GM12892 (cell line): ENCODE measurements around the gene KCNMA1.

Source experiments
- DNase-seq: peaks from one replicate; pipeline ENCODE4 v3.0.0; 2011; ENCODE audit not compliant: insufficient read length
- FAIRE-seq: peaks from 2 replicates; lab custom pipeline; 2011; peaks lifted over from hg19 to GRCh38; lab: Jason Lieb, UNC
- POLR2A ChIP-seq: IDR thresholded peaks from 2 replicates; pipeline ENCODE4 v1.6.1; 2011; ENCODE audit warnings: low read depth, low read length, control low read depth
- POLR2AphosphoS5 ChIP-seq: IDR thresholded peaks from 2 replicates; pipeline ENCODE4 v1.6.1; 2011; ENCODE audit warnings: low read depth, low read length, control low read depth
- TAF1 ChIP-seq: IDR thresholded peaks from 2 replicates; pipeline ENCODE4 v1.6.1; 2011; ENCODE audit warnings: low read depth, mild to moderate bottlenecking, control low read depth, low read length, borderline replicate concordance

The KCNMA1 gene

DNA sequence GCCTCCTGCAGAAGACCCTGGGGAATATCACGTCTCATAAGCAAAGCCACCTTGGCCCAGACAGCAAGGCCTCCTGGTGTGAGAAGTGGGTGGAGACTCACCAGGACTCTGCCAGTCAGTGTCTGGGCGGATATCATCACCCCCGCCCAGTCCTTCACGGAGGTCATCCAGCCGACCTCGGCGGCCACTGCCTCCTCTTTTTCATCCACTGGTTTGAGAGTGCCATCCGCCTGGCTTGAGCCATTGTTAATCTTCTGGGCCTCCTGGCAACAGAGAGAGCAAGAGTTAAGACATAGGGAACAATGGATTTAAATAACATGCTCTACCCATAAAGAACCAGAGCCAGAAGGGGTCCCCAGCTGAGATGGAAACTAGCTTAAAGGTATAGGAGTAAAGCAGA lies 233.8 kb downstream of the KCNMA1 start:
- FAIRE-seq, result no peak
- TF ChIP-seq POLR2A (no peak), POLR2AphosphoS5 (no peak), TAF1 (no peak)
- no peak for DNase-seq

- TF ChIP-seq POLR2AphosphoS5 (no peak), TAF1 (no peak)
- FAIRE-seq, result no peak
- no peak for DNase-seq
Observed at GRCh38 chr10:77401683-77402082, 235.9 kb downstream of the KCNMA1 start.

DNA sequence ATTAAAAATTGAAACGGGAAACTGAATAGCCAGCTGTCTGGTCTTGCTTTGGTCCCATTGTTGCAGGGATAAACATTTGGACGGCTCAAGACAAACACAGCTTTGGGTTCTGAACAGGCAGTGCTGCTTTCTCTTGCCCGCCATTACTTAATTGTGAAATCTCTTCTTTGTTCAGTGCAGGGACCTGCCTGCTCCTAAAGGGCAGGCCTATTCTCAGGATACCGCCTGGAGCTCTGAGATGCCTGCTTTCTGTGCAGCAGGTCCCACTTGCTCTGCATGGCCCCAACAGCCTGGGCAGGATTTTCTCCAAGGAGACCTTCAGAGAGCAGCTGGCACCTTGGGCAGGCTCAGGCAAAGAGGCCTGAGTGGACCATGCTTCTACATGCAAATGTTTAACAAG lies 237.6 kb downstream of the KCNMA1 start:
- FAIRE-seq (no peak), DNase-seq (no peak)

DNA sequence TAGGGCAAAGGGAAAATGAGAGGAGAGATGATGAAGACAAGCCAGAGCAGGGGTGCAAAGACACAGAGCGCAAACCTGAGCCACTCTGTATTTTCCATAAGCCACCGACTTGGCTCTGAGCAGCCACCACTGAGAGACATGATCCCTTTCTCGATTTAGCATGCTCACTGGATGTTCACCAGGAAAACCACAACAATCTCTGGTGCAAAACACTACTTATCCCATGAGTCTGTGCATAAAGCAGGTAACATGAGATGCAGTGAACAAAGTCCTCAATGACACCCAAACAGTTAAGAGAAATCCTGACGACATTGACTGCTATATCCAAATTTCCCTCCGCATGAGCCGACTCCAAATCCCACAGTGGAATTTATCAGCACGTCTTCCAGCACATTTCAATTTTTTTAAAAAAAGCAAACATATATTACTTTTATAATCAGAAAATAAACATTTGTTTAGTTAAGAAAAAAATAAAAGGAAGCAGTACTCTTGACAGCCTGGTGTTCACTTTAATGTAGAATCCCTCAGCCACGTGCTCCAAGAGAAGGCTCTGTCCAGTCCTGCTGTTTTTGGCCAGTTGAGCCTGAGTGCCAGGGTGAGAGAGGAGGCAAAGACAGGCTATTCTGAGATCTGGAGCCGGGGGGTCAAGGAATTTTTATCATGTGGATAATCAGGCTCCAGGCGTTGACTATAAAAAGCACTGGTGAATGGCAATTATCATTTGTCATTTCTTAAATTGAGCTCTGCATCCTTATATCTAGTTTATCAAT lies 238.4 kb downstream of the KCNMA1 start:
- DNase-seq (no peak), FAIRE-seq (peak; percentile 74)
- no peak for TF ChIP-seq POLR2AphosphoS5
- TF ChIP-seq TAF1, result no peak
- TF ChIP-seq POLR2A, result no peak

More for the DNA sequence above, 237.6 kb downstream of the KCNMA1 start:
- TF ChIP-seq POLR2A (no peak), POLR2AphosphoS5 (no peak), TAF1 (no peak)

DNA sequence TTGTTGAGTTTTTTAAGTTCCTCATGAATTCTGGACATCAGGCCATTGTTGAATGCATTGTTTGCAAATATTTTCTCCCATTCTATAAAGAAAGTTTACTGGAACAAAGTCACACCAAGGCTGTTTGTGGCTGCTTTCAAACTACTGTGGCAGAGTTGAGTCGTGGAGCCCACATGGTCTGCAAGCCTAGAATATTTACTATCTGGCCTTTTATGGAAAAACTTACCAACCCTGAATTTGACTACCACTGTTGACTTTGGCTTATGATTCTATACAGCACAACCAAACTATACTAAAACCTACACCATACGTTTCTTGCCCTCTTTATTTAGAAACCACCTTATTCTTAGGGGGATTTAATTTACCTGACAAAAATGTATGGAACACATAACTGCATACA lies 239.1 kb downstream of the KCNMA1 start:
- FAIRE-seq, result no peak
- TF ChIP-seq POLR2AphosphoS5 (no peak), POLR2A (no peak), TAF1 (no peak)
- no peak for DNase-seq

DNA sequence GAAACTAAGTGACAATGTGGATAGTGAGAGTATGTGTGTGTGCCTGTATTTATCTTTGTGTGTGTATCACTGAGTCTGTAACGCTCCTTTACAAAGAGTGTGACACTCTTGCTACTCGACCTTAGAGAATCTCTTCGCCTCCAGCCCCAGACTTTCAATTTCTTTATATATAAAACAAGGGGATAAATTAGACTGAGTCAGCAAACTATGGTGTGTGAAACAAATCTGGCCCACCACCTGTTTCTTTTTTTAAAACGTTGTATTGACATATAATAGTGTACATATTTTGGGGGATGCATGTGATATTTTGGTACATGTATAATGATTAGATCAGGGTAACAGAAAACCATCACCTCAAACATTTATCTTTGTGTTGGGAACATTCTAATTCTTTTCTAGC lies 240.5 kb downstream of the KCNMA1 start:
- TF ChIP-seq POLR2A (no peak), TAF1 (no peak), POLR2AphosphoS5 (no peak)
- DNase-seq (no peak), FAIRE-seq (no peak)

DNA sequence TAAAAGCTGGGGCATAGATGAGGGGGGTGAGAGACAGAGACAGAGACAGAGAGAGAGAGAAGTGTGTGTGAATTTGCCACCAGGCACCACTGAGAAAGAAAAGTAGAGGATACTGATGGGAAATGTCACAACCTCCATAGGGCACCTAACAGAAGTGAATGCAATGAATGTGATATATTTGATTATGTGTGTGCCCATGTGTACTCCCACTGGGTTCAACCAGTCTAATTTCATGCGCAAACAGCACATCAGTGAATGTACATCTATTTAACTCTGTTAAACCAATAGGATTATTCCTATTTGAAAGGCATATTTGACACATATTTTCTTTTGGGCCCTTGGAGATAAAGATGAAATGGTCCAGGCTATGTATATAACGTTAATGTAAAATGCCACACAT lies 241.3 kb downstream of the KCNMA1 start:
- no peak for FAIRE-seq
- DNase-seq, result no peak
- TF ChIP-seq TAF1 (no peak), POLR2AphosphoS5 (no peak), POLR2A (no peak)

GRCh38 chr10:77393821-77394501 lies 243.6 kb downstream of the KCNMA1 start:
- no peak for FAIRE-seq
- TF ChIP-seq POLR2AphosphoS5 (no peak), POLR2A (no peak), TAF1 (no peak)
- no peak for DNase-seq

- TF ChIP-seq TAF1, result no peak
- no peak for TF ChIP-seq POLR2AphosphoS5
- DNase-seq, result no peak
- FAIRE-seq, result no peak
Observed at GRCh38 chr10:77393411-77393810, 244.2 kb downstream of the KCNMA1 start.

- FAIRE-seq (no peak), DNase-seq (no peak)
- no peak for TF ChIP-seq TAF1
- no peak for TF ChIP-seq POLR2AphosphoS5
- no peak for TF ChIP-seq POLR2A
Observed at GRCh38 chr10:77392851-77393250, 244.8 kb downstream of the KCNMA1 start.

DNA sequence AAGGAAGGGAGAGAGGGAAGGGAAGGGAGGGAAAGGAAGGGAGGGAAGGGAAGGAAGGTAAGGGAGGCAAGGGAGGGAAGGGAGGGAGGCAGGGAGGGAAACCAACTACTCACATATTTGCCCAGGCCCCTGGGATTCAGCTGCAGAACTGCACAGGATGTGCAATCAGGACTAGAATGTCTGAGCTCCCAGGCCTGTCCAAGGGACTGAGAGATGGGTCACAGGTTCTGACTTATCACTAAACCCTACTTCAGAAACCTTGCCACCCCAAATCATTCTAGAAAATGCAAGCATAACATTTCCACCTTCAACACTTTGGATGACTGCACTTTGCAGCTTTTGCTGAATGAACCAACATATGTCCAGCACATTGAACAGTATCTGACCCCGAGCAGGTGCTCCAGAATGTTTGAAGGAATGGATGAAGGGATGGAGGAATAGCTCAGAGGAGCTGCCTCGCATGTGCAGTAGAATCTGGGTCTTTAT lies 245.3 kb downstream of the KCNMA1 start:
- DNase-seq (no peak), FAIRE-seq (peak; percentile 5)
- TF ChIP-seq TAF1 (no peak), POLR2A (no peak), POLR2AphosphoS5 (no peak)

GRCh38 chr10:77391605-77392235 lies 245.9 kb downstream of the KCNMA1 start:
- TF ChIP-seq POLR2AphosphoS5 (no peak), TAF1 (no peak), POLR2A (no peak)
- DNase-seq (no peak), FAIRE-seq (peak; percentile 87)
